Measurements from ENCODE around the gene ASB7. TPM values are rescaled to one million over a fixed set of nuclear protein-coding genes. Genes with fewer than 3 reads are reported as not detected.
"Not testable (repeated sequence)": the region's sequence is repeated elsewhere in the genome, so short reads cannot be mapped to it uniquely, and the experiment has no call there.

Gene ASB7
- total RNA-seq, 1 experiment from 2014 or later, result 14.4 TPM

DNA sequence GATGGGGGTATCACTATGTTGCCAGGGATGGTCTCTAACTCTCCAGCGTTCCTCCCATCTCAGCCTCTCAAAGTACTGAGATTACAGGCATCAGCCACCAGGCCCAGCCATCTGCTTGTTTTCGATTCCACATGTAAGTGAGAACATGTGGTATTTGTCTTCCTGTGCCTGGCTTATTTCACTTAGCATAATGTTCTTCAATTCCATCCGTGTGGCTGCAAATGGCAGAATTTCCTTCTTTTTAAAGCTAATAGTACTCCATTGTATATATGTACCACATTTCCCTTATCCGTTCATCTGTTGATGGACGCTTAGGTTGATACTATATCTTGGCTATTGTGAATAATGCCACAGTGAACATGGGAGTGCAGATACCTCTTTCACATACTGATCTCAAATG lies 70.6 kb downstream of the ASB7 start:
- ChIA-PET POLR2A (no interaction called here), CTCF (interaction anchor here (0.6 kb wide), 1 partner anchor 288 kb away, joined by 7 read pairs; no protein-coding TSS in a partner anchor)
- no peaks in the 10 kb centered on the region for H3K27me3 ChIP-seq (replicated peaks; ENCODE audit: control insufficient read depth, insufficient read depth, low read length)
- Mint-ChIP-seq H3K36me3 (ENCODE audit: insufficient read depth, unreplicated experiment) (no peaks in the 10 kb centered on the region), H3K9me3 (ENCODE audit: unreplicated experiment) (no peaks in the 10 kb centered on the region), H3K4me3 (ENCODE audit: unreplicated experiment) (no peak overlapping the region), H3K27me3 (ENCODE audit: insufficient read depth, unreplicated experiment) (no peaks in the 10 kb centered on the region), H3K4me1 (ENCODE audit: low read depth, unreplicated experiment) (peaks cover 9% of the 10 kb centered on the region), H3K27ac (ENCODE audit: unreplicated experiment) (no peak overlapping the region)
- no peak for DNase-seq
- H3K4me1 ChIP-seq, result 0 out of 2 replicates have a peak, but pooled peaks cover 4% of the 10 kb centered on the region
- no TSS peak for BruUV-seq (replicated peaks)
- no peak overlapping the region for H3K4me3 ChIP-seq (ENCODE audit: low read depth, low read length)
- intact Hi-C loops (cut with micrococcal nuclease; ENCODE audit: unreplicated experiment), result loop anchor here (1.0 to 5.0 kb wide), 4 partner anchors 49 to 334 kb away; no protein-coding TSS in a partner anchor
- H3K9me3 ChIP-seq, result no peaks in the 10 kb centered on the region
- TF ChIP-seq, protein P1, sequence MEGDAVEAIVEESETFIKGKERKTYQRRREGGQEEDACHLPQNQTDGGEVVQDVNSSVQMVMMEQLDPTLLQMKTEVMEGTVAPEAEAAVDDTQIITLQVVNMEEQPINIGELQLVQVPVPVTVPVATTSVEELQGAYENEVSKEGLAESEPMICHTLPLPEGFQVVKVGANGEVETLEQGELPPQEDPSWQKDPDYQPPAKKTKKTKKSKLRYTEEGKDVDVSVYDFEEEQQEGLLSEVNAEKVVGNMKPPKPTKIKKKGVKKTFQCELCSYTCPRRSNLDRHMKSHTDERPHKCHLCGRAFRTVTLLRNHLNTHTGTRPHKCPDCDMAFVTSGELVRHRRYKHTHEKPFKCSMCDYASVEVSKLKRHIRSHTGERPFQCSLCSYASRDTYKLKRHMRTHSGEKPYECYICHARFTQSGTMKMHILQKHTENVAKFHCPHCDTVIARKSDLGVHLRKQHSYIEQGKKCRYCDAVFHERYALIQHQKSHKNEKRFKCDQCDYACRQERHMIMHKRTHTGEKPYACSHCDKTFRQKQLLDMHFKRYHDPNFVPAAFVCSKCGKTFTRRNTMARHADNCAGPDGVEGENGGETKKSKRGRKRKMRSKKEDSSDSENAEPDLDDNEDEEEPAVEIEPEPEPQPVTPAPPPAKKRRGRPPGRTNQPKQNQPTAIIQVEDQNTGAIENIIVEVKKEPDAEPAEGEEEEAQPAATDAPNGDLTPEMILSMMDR (IDR thresholded peaks at IDR 0.05; ENCODE audit: insufficient read depth in 1 of 2, low read depth in 1 of 2, low read length in 1 of 2, severe bottlenecking in 1 of 2, unreplicated experiment in 1 of 2), result no peak
- H3K36me3 ChIP-seq (ENCODE audit: control insufficient read depth, insufficient read depth, low read length), result no peaks in the 10 kb centered on the region

DNA sequence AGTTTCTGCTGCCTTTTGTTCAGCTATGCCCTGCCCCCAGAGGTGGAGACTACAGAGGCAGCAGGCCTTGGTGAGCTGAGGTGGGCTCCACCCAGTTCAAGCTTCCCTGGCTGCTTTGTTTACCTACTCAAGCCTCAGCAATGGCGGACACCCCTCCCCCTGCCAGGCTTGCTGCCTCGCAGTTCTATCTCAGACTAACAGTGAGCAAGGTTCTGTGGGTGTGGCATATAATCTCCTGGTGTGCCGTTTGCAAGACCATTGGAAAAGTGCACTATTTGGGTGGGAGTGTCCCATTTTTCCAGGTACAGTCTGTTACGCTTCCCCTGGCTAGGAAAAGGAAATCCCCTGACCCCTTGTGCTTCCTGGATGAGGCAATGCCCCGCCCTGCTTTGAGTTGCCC lies 76.8 kb downstream of the ASB7 start:
- H3K27ac Mint-ChIP-seq (ENCODE audit: unreplicated experiment); H3K27me3 Mint-ChIP-seq (ENCODE audit: insufficient read depth, unreplicated experiment); intact Hi-C loops (cut with micrococcal nuclease; ENCODE audit: unreplicated experiment); BruUV-seq (replicated peaks); H3K9me3 ChIP-seq; H3K4me3 Mint-ChIP-seq (ENCODE audit: unreplicated experiment); H3K4me1 ChIP-seq; DNase-seq; H3K4me1 Mint-ChIP-seq (ENCODE audit: low read depth, unreplicated experiment); CTCF ChIA-PET; H3K36me3 Mint-ChIP-seq (ENCODE audit: insufficient read depth, unreplicated experiment); H3K4me3 ChIP-seq (ENCODE audit: low read depth, low read length); H3K36me3 ChIP-seq (ENCODE audit: control insufficient read depth, insufficient read depth, low read length); POLR2A ChIA-PET; H3K27me3 ChIP-seq (replicated peaks; ENCODE audit: control insufficient read depth, insufficient read depth, low read length): not testable (repeated sequence)
- peaks cover 12% of the 10 kb centered on the region for H3K9me3 Mint-ChIP-seq (ENCODE audit: unreplicated experiment)

- POLR2A ChIA-PET, result no interaction called here
- no TSS peak for BruUV-seq (replicated peaks)
- intact Hi-C loops (cut with micrococcal nuclease; ENCODE audit: unreplicated experiment), result no loop called here
These were observed 78.3 kb downstream of the ASB7 start for GRCh38 chr15:100680726-100681125.

More at GRCh38 chr15:100680726-100681125, 78.3 kb downstream of the ASB7 start:
- H3K27ac Mint-ChIP-seq (ENCODE audit: unreplicated experiment), result no peak overlapping the region
- Histone ChIP-seq H3K27me3 (replicated peaks; ENCODE audit: control insufficient read depth, insufficient read depth, low read length) (no peaks in the 10 kb centered on the region), H3K9me3 (peaks cover 5% of the 10 kb centered on the region; the same call in 1 of the 2 replicates), H3K4me1 (no peaks in the 10 kb centered on the region), H3K4me3 (ENCODE audit: low read depth, low read length) (no peak overlapping the region), H3K36me3 (ENCODE audit: control insufficient read depth, insufficient read depth, low read length) (no peaks in the 10 kb centered on the region)
- DNase-seq, result no peak
- no peaks in the 10 kb centered on the region for H3K4me1 Mint-ChIP-seq (ENCODE audit: low read depth, unreplicated experiment)
- no peaks in the 10 kb centered on the region for H3K36me3 Mint-ChIP-seq (ENCODE audit: insufficient read depth, unreplicated experiment)
- no peak overlapping the region for H3K4me3 Mint-ChIP-seq (ENCODE audit: unreplicated experiment)
- CTCF ChIA-PET, result no interaction called here
- peaks cover 12% of the 10 kb centered on the region for H3K9me3 Mint-ChIP-seq (ENCODE audit: unreplicated experiment)
- TF ChIP-seq, protein P1 (IDR thresholded peaks at IDR 0.05; ENCODE audit: insufficient read depth in 1 of 2, low read depth in 1 of 2, low read length in 1 of 2, severe bottlenecking in 1 of 2, unreplicated experiment in 1 of 2), result no peak
- H3K27me3 Mint-ChIP-seq (ENCODE audit: insufficient read depth, unreplicated experiment), result no peaks in the 10 kb centered on the region

Measured in Caco-2 (cell line).